ENCODE measurements around the gene SYNDIG1. TPM values are rescaled to one million over a fixed set of nuclear protein-coding genes. Genes with fewer than 3 reads are reported as not detected.

The SYNDIG1 gene
- total and polyA plus RNA-seq, 2 donors (not counting 1 experiment from before 2014, with no cell fraction given) = not detected

DNA sequence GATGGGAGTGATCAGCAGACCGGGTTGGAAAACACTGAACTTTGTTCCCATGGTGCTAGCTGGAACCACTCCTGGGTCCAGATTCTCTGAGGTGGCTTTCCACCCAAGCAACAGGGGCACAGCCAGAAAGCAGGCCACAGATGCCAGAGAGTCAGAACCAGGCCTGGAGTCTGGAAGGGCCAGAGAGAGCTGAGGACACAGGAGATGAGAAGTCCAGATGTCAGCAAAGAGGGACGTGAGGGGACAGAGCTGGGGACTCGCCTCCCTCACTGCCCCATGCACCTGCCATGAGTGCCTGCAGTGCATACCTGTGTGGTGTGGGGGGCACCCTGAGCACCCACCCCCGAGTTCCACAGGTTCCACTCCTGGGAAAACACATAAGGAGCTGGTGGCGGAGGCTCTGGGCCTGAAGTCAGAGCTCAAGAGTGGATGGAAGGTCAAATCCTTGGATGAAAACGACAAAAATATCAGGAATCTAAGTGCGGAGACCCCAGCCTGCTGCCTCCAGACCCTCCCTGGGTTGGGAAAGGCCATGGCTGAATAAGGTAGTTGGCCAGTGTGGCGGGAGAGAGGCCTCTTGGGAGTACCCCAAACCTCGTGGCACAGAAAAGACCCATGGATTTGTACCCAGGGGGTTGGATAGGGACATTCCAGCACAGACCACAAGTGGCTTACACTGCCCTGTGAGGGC, 224.2 kb downstream of the SYNDIG1 start:
- H3K4me3 Mint-ChIP-seq = no peak overlapping the region
- no peaks in the 10 kb centered on the region for H3K27me3 ChIP-seq (replicated peaks in 1 of 4; ENCODE audit: control extremely low read depth in 1 of 4, control insufficient read depth in 3 of 4, insufficient read depth in 4 of 4, low read length in 3 of 4)
- H3K4me2 ChIP-seq (replicated peaks; ENCODE audit: low read depth, low read length, poor library complexity, severe bottlenecking) = no peak overlapping the region
- CTCF ChIA-PET = no interaction called here
- H3K4me1 ChIP-seq (ENCODE audit: control insufficient read depth in 2 of 2, insufficient read depth in 2 of 2, low read length in 2 of 2) = no peaks in the 10 kb centered on the region
- H3K36me3 ChIP-seq (replicated peaks in 1 of 2; ENCODE audit: control extremely low read depth in 1 of 2, control insufficient read depth in 1 of 2, extremely low read depth in 1 of 2, insufficient read depth in 2 of 2, low read length in 1 of 2) = no peaks in the 10 kb centered on the region
- DNase-seq = no peak
- ATAC-seq (ENCODE audit: low read depth) = no peak
- no peaks in the 10 kb centered on the region for H3K9me3 ChIP-seq (ENCODE audit: control extremely low read depth in 1 of 3, control insufficient read depth in 2 of 3, insufficient read depth in 1 of 3, low read length in 2 of 3)
- no peaks in the 10 kb centered on the region for H4K20me1 ChIP-seq (ENCODE audit: control insufficient read depth, insufficient read depth, low read length, poor library complexity, severe bottlenecking)
- H3K9me3 Mint-ChIP-seq (ENCODE audit: insufficient read depth) = peaks cover 3% of the 10 kb centered on the region
- H3K79me2 ChIP-seq (ENCODE audit: control insufficient read depth, insufficient read depth, low read length) = no peaks in the 10 kb centered on the region
- POLR2A ChIA-PET = no interaction called here
- no peaks in the 10 kb centered on the region for H3K27me3 Mint-ChIP-seq
- H2AFZ ChIP-seq (ENCODE audit: insufficient read depth, low read depth, low read length, poor library complexity, severe bottlenecking) = no peak overlapping the region
- H3K27ac Mint-ChIP-seq = no peak overlapping the region
- H3K27ac ChIP-seq (ENCODE audit: low read length in 2 of 2) = no peak overlapping the region
- TF ChIP-seq, protein P1, sequence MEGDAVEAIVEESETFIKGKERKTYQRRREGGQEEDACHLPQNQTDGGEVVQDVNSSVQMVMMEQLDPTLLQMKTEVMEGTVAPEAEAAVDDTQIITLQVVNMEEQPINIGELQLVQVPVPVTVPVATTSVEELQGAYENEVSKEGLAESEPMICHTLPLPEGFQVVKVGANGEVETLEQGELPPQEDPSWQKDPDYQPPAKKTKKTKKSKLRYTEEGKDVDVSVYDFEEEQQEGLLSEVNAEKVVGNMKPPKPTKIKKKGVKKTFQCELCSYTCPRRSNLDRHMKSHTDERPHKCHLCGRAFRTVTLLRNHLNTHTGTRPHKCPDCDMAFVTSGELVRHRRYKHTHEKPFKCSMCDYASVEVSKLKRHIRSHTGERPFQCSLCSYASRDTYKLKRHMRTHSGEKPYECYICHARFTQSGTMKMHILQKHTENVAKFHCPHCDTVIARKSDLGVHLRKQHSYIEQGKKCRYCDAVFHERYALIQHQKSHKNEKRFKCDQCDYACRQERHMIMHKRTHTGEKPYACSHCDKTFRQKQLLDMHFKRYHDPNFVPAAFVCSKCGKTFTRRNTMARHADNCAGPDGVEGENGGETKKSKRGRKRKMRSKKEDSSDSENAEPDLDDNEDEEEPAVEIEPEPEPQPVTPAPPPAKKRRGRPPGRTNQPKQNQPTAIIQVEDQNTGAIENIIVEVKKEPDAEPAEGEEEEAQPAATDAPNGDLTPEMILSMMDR (IDR thresholded peaks at IDR 0.05) = no peak
- no peak for TF ChIP-seq EZH2 (IDR thresholded peaks at IDR 0.05; ENCODE audit: borderline replicate concordance, insufficient read depth, low read depth, low read length, poor library complexity, severe bottlenecking)
- 79% methylated on average over 8 of the region's 9 CpGs for WGBS (ENCODE audit: insufficient coverage)
- intact Hi-C loops (cut with micrococcal nuclease) = no loop called here
- peaks cover 8% of the 10 kb centered on the region for H3K4me1 Mint-ChIP-seq
- H3K4me3 ChIP-seq (ENCODE audit: control extremely low read depth in 1 of 5, extremely low read depth in 1 of 5, insufficient read depth in 1 of 5, low read depth in 2 of 5, low read length in 4 of 5) = no peak overlapping the region
- no peak overlapping the region for H3K9ac ChIP-seq (ENCODE audit: low read length)

DNA sequence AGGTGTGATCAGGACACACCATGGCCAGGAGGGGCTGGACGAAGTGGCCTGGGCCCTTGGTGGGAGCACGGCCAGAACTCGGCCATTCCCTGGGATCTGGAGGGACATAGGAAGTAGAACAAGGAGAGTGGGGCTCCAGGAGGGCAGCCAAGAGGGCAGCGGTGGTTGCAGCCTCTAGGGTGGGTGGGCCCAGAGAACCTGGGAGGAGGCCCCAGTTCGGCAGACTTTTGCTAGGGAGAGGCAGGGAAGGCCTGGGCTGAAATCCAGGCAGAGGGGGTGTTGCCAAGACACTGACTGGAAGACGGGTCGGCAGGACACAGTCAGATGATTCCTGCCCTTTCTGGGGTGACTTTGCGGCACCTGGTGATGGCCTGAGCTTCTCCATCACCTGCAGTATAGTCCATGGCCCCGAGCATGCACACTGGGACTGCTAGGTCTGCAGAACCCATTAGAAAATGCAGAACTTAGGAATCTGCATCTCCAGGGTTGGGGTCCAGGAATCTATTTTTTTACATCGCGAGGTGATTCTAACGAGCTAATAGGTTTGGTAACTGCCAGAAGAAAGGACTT, 224.8 kb downstream of the SYNDIG1 start:
- Histone ChIP-seq H3K4me1 (ENCODE audit: control insufficient read depth in 2 of 2, insufficient read depth in 2 of 2, low read length in 2 of 2) (no peaks in the 10 kb centered on the region), H3K36me3 (replicated peaks in 1 of 2; ENCODE audit: control extremely low read depth in 1 of 2, control insufficient read depth in 1 of 2, extremely low read depth in 1 of 2, insufficient read depth in 2 of 2, low read length in 1 of 2) (no peaks in the 10 kb centered on the region), H3K27me3 (replicated peaks in 1 of 4; ENCODE audit: control extremely low read depth in 1 of 4, control insufficient read depth in 3 of 4, insufficient read depth in 4 of 4, low read length in 3 of 4) (no peaks in the 10 kb centered on the region), H3K9ac (ENCODE audit: low read length) (no peak overlapping the region), H3K4me3 (ENCODE audit: control extremely low read depth in 1 of 5, extremely low read depth in 1 of 5, insufficient read depth in 1 of 5, low read depth in 2 of 5, low read length in 4 of 5) (no peak overlapping the region), H3K27ac (ENCODE audit: low read length in 2 of 2) (no peak overlapping the region), H3K9me3 (ENCODE audit: control extremely low read depth in 1 of 3, control insufficient read depth in 2 of 3, insufficient read depth in 1 of 3, low read length in 2 of 3) (no peaks in the 10 kb centered on the region), H2AFZ (ENCODE audit: insufficient read depth, low read depth, low read length, poor library complexity, severe bottlenecking) (no peak overlapping the region), H3K79me2 (ENCODE audit: control insufficient read depth, insufficient read depth, low read length) (no peaks in the 10 kb centered on the region), H4K20me1 (ENCODE audit: control insufficient read depth, insufficient read depth, low read length, poor library complexity, severe bottlenecking) (no peaks in the 10 kb centered on the region), H3K4me2 (replicated peaks; ENCODE audit: low read depth, low read length, poor library complexity, severe bottlenecking) (no peak overlapping the region)
- intact Hi-C loops (cut with micrococcal nuclease) = no loop called here
- DNase-seq = no peak
- Mint-ChIP-seq H3K9me3 (ENCODE audit: insufficient read depth) (no peaks in the 10 kb centered on the region), H3K27ac (no peak overlapping the region), H3K4me3 (no peak overlapping the region), H3K4me1 (peaks cover 9% of the 10 kb centered on the region), H3K27me3 (no peaks in the 10 kb centered on the region)
- ATAC-seq (ENCODE audit: low read depth) = no peak
- TF ChIP-seq EZH2 (IDR thresholded peaks at IDR 0.05; ENCODE audit: borderline replicate concordance, insufficient read depth, low read depth, low read length, poor library complexity, severe bottlenecking) = no peak
- TF ChIP-seq, protein P1 (IDR thresholded peaks at IDR 0.05) = no peak
- ChIA-PET CTCF (no interaction called here), POLR2A (no interaction called here)
- 91% methylated on average over 12 of the region's 12 CpGs for WGBS (ENCODE audit: insufficient coverage)
